B cell (primary cell): Measurements from ENCODE around the gene RAPGEF1. TPM values are rescaled to one million over a fixed set of nuclear protein-coding genes. Genes with fewer than 3 reads are reported as not detected.

Experiments used
- ATAC-seq: fragments of 200-7000 bp; cut with Tn5 transposase; one replicate; pipeline ENCODE4 v1.10.0; 2021; ENCODE audit warnings: low read depth, mild to moderate bottlenecking, moderate number of reproducible peaks, moderate library complexity
- CTCF ChIA-PET: fragments of 350-600 bp; sonication (Branson Sonifier 250); formaldehyde crosslinking; loops from one replicate; lab custom pipeline; 2021; ENCODE audit warnings: antibody characterized with exemption, inconsistent platforms; lab: Charles Lee
- POLR2A ChIA-PET: fragments of 350-600 bp; sonication (Branson Sonifier 250); formaldehyde crosslinking; loops from one replicate; lab custom pipeline; 2021; ENCODE audit warnings: antibody characterized with exemption; lab: Charles Lee
- DNase-seq: peaks from one replicate; pipeline ENCODE4 v3.0.0; 2013
- H2AFZ ChIP-seq: 2 replicates; pipeline ENCODE4 v1.6.1; 2012; ENCODE audit warnings: mild to moderate bottlenecking, low read depth, low read length; ENCODE audit not compliant: insufficient read depth, poor library complexity, severe bottlenecking
- H3K27ac ChIP-seq, 2 donors: 1 replicate in 1 of 2; 2 replicates in 1 of 2; pipeline ENCODE4 v1.5.1; 2012 to 2013; ENCODE audit warnings: low read length in 2 of 2, mild to moderate bottlenecking in 2 of 2, moderate library complexity in 1 of 2
- H3K27me3 ChIP-seq, 4 experiments: fragments of 200-600 bp in 1 of 4; sonication (generic) in 1 of 4; replicated peaks in 1 of 4; 1 replicate in 2 of 4; 2 replicates in 2 of 4; pipeline versions ENCODE4 v1.6.1 to v1.7.0; 2013 to 2016; ENCODE audit warnings: low read length in 3 of 4, mild to moderate bottlenecking in 2 of 4, mixed read lengths in 1 of 4, moderate library complexity in 1 of 4; ENCODE audit not compliant: insufficient read depth in 4 of 4, control insufficient read depth in 3 of 4; ENCODE audit errors: control extremely low read depth in 1 of 4
- H3K36me3 ChIP-seq, 2 experiments: replicated peaks in 1 of 2; 1 replicate in 1 of 2; 2 replicates in 1 of 2; pipeline versions ENCODE4 v1.6.1 to v1.7.1; 2013; ENCODE audit warnings: low read length in 1 of 2; ENCODE audit not compliant: insufficient read depth in 2 of 2, control insufficient read depth in 1 of 2; ENCODE audit errors: control extremely low read depth in 1 of 2, extremely low read depth in 1 of 2
- H3K4me1 ChIP-seq, 2 donors: fragments of 200-600 bp in 1 of 2; sonication (generic) in 1 of 2; 1 replicate in 1 of 2; 2 replicates in 1 of 2; pipeline versions ENCODE4 v1.5.1 to v1.6.1; 2013 to 2017; ENCODE audit warnings: low read length in 2 of 2; ENCODE audit not compliant: control insufficient read depth in 2 of 2, insufficient read depth in 2 of 2
- H3K4me2 ChIP-seq: replicated peaks from 2 replicates; pipeline ENCODE3; 2012; ENCODE audit warnings: mild to moderate bottlenecking, low read depth, low read length; ENCODE audit not compliant: poor library complexity, severe bottlenecking
- H3K4me3 ChIP-seq, 5 experiments: fragments of 200-600 bp in 1 of 5; sonication (generic) in 1 of 5; 1 replicate in 3 of 5; 2 replicates in 2 of 5; pipeline versions ENCODE4 v1.5.1 to v1.7.0; 2011 to 2016; ENCODE audit warnings: low read length in 4 of 5, mild to moderate bottlenecking in 4 of 5, low read depth in 2 of 5, control low read depth in 1 of 5, moderate library complexity in 1 of 5; ENCODE audit not compliant: insufficient read depth in 1 of 5; ENCODE audit errors: control extremely low read depth in 1 of 5, extremely low read depth in 1 of 5
- H3K79me2 ChIP-seq: fragments of 200-600 bp; sonication (generic); one replicate; pipeline ENCODE4 v1.6.0; 2016; ENCODE audit warnings: low read length; ENCODE audit not compliant: control insufficient read depth, insufficient read depth
- H3K9ac ChIP-seq: fragments of 200-600 bp; sonication (generic); 2 replicates; pipeline ENCODE4 v1.6.1; 2017; ENCODE audit warnings: mild to moderate bottlenecking, low read length, moderate library complexity
- H3K9me3 ChIP-seq, 3 donors: one replicate each; pipeline versions ENCODE4 v1.6.1 to v1.7.1; 2013; ENCODE audit warnings: low read length in 2 of 3; ENCODE audit not compliant: control insufficient read depth in 2 of 3, insufficient read depth in 1 of 3; ENCODE audit errors: control extremely low read depth in 1 of 3
- H4K20me1 ChIP-seq: 2 replicates; pipeline ENCODE4 v1.6.0; 2012; ENCODE audit warnings: mild to moderate bottlenecking, low read length; ENCODE audit not compliant: insufficient read depth, control insufficient read depth, poor library complexity, severe bottlenecking
- H3K27ac Mint-ChIP-seq: one replicate; pipeline ENCODE4 v1.8.0; 2021; ENCODE audit warnings: mixed read lengths
- H3K27me3 Mint-ChIP-seq: one replicate; pipeline ENCODE4 v1.8.0; 2021; ENCODE audit warnings: mixed read lengths
- H3K4me1 Mint-ChIP-seq: one replicate; pipeline ENCODE4 v1.8.0; 2021; ENCODE audit warnings: mixed read lengths
- H3K4me3 Mint-ChIP-seq: one replicate; pipeline ENCODE4 v1.8.0; 2021; ENCODE audit warnings: mixed read lengths
- H3K9me3 Mint-ChIP-seq: one replicate; pipeline ENCODE4 v1.8.0; 2022; ENCODE audit warnings: mixed read lengths; ENCODE audit not compliant: insufficient read depth
- CTCF ChIP-seq: fragments of 200-600 bp; IDR thresholded peaks from one replicate; pipeline ENCODE4 v1.8.0; 2022; ENCODE audit warnings: antibody characterized with exemption, mild to moderate bottlenecking
- EZH2 ChIP-seq: IDR thresholded peaks from 2 replicates; pipeline ENCODE4 v1.6.1; 2012; ENCODE audit warnings: borderline replicate concordance, low read depth, mild to moderate bottlenecking, moderate library complexity, low read length; ENCODE audit not compliant: insufficient read depth, poor library complexity, severe bottlenecking
- WGBS: methylation state at CpG from one replicate; pipeline ENCODE4 v1.1.5; 2013; ENCODE audit warnings: missing lambda C conversion rate; ENCODE audit not compliant: insufficient coverage; 5-methylcytosine and 5-hydroxymethylcytosine counted together
- intact Hi-C: fragments of 100-400 bp; cut with micrococcal nuclease; formaldehyde crosslinking; loops from one replicate; pipeline ENCODE4 v1.10.0; 2022
- polyA plus RNA-seq: library from polyadenylated mRNA; depleted of rRNA; stranded (reverse); fragments of >200 nt; gene quantifications from 2 replicates; pipeline ENCODE4 v1.2.3, GENCODE V29; 2012
- total RNA-seq, 2 donors: library from RNA; stranded (reverse); fragments of 120-200 nt in 1 of 2; gene quantifications; 1 replicate in 1 of 2; 2 replicates in 1 of 2; pipeline versions ENCODE4 v1.2.3 to v1.2.4, GENCODE V29; 2013 to 2022

The RAPGEF1 gene
- total and polyA plus RNA-seq, 2 donors (not counting 1 experiment from before 2014, with no cell fraction given) = 134 to 447 TPM

- TF ChIP-seq EZH2 (no peak), CTCF (no peak)
These were observed 208.7 kb downstream of the RAPGEF1 start, which contains the start of gene UCK1 for GRCh38 chr9:131530920-131531832. Gene UCK1, minus strand, starts transcription at chr9:131531263. Its CDS starts 89 bp downstream, at chr9:131531174.

More at GRCh38 chr9:131530920-131531832, 208.7 kb downstream of the RAPGEF1 start, which contains the start of gene UCK1:
- Histone ChIP-seq H3K27ac (peak within 1 kb of the TSS; percentile 18 to 64), H3K9me3 (no peaks in the 10 kb centered on the region), H2AFZ (peak within 1 kb of the TSS; percentile 97), H3K27me3 (no peaks in the 10 kb centered on the region), H3K9ac (peak within 1 kb of the TSS; percentile 87), H4K20me1 (no peaks in the 10 kb centered on the region), H3K36me3 (peaks cover 0 to 27% of the 10 kb centered on the region in 2 experiments), H3K4me2 (peak within 1 kb of the TSS; percentile 94), H3K79me2 (peaks cover 8% of the 10 kb centered on the region), H3K4me3 (peak within 1 kb of the TSS; percentile 21 to 88 (median 70)), H3K4me1 (peaks cover 23 to 31% of the 10 kb centered on the region in 2 donors)
- ChIA-PET POLR2A (no interaction called here), CTCF (interaction anchor here (1.0 kb wide), 1 partner anchor 181 kb away, joined by 5 read pairs; no protein-coding TSS in a partner anchor)
- intact Hi-C loops = loop anchor here (1.0 to 5.0 kb wide), 4 partner anchors 29 to 158 kb away; partner anchors contain the start of gene POMT1
- DNase-seq = peak; percentile 89
- H3K9me3 Mint-ChIP-seq = no peaks in the 10 kb centered on the region
- no peaks in the 10 kb centered on the region for H3K27me3 Mint-ChIP-seq
- WGBS = 14% methylated on average over 103 of the region's 103 CpGs
- peak within 1 kb of the TSS; percentile 67 for H3K27ac Mint-ChIP-seq
- H3K4me3 Mint-ChIP-seq = peak within 1 kb of the TSS; percentile 79
- peaks cover 21% of the 10 kb centered on the region for H3K4me1 Mint-ChIP-seq
- peak; percentile 92 for ATAC-seq
